H1 (cell line): ENCODE data around the gene TRIM71. TPM values are rescaled to one million over a fixed set of nuclear protein-coding genes. Genes with fewer than 3 reads are reported as not detected.

ENCODE experiments used
- CBX5 ChIP-seq: fragments of 300-800, 300-1000 bp; sonication (generic); IDR thresholded peaks from 2 replicates; pipeline ENCODE4 v1.7.1; 2016; ENCODE audit warnings: antibody characterized with exemption, low read length, low read depth
- GTF2F1 ChIP-seq: IDR thresholded peaks from 2 replicates; pipeline ENCODE4 v1.6.1; 2012; ENCODE audit warnings: low read depth, low read length, improper control_type of control experiment, borderline replicate concordance
- RXRA ChIP-seq: IDR thresholded peaks from 2 replicates; pipeline ENCODE4 v1.6.1; 2011; ENCODE audit warnings: low read depth, mild to moderate bottlenecking, low read length, moderate library complexity; ENCODE audit not compliant: insufficient read depth
- polyA plus RNA-seq, 7 experiments: library from polyadenylated mRNA; depleted of rRNA in 3 of 7; stranded (reverse) in 5 of 7; unstranded in 2 of 7; fragments of >200 nt in 5 of 7; fragments of 200-250 nt in 2 of 7; gene quantifications; 1 replicate in 5 of 7; 2 replicates in 1 of 7; 4 replicates in 1 of 7; pipeline versions ENCODE4 v1.2.1 to v1.2.3, GENCODE V29; 2011 to 2013; ENCODE audit warnings: missing spikeins in 2 of 7, mixed read lengths in 2 of 7
- total RNA-seq: library from RNA; stranded (reverse); fragmentation: NEBNext Ultra II Directional; extraction: Animal tissue kit (Norgen Biotek cat#: 25700); gene quantifications from 2 replicates; pipeline ENCODE4 v1.2.1, GENCODE V29; 2021

The TRIM71 gene
- total and polyA plus RNA-seq, 2 of the 8 experiments (the other 6 are each of a cell fraction or from before 2014, with no cell fraction given), result 53.7 to 293 TPM

- TF ChIP-seq GTF2F1, result no peak
- no peak for TF ChIP-seq CBX5
- TF ChIP-seq RXRA, result no peak
These were observed 25.2 kb downstream of the TRIM71 start (continued) for GRCh38 chr3:32842987-32843386.
